IPS-20b (cell line): ENCODE data around the gene ZNF777.

Experiments
- H3K27ac ChIP-seq: one replicate; pipeline ENCODE4 v1.5.1; 2013; ENCODE audit warnings: low read length
- H3K27me3 ChIP-seq: 2 replicates; pipeline ENCODE4 v1.6.1; 2013; ENCODE audit warnings: mild to moderate bottlenecking, low read length, inconsistent platforms; ENCODE audit not compliant: insufficient read depth
- H3K36me3 ChIP-seq: 2 replicates; pipeline ENCODE4 v1.6.1; 2013; ENCODE audit warnings: low read depth, mild to moderate bottlenecking, inconsistent platforms, low read length, moderate library complexity; ENCODE audit not compliant: insufficient read depth
- H3K4me1 ChIP-seq: 2 replicates; pipeline ENCODE4 v1.6.1; 2013; ENCODE audit warnings: mild to moderate bottlenecking, control low read depth, inconsistent platforms, low read length, moderate library complexity; ENCODE audit not compliant: insufficient read depth
- H3K4me3 ChIP-seq: 2 replicates; pipeline ENCODE4 v1.5.1; 2013; ENCODE audit warnings: mild to moderate bottlenecking, low read length, inconsistent platforms
- H3K9ac ChIP-seq: 2 replicates; pipeline ENCODE4 v1.6.1; 2013; ENCODE audit warnings: low read depth, mild to moderate bottlenecking, inconsistent platforms, low read length, moderate library complexity
- H3K9me3 ChIP-seq: 2 replicates; pipeline ENCODE4 v1.6.1; 2013; ENCODE audit warnings: mild to moderate bottlenecking, low read depth, low read length, inconsistent platforms; ENCODE audit not compliant: insufficient read depth

Gene ZNF777

DNA sequence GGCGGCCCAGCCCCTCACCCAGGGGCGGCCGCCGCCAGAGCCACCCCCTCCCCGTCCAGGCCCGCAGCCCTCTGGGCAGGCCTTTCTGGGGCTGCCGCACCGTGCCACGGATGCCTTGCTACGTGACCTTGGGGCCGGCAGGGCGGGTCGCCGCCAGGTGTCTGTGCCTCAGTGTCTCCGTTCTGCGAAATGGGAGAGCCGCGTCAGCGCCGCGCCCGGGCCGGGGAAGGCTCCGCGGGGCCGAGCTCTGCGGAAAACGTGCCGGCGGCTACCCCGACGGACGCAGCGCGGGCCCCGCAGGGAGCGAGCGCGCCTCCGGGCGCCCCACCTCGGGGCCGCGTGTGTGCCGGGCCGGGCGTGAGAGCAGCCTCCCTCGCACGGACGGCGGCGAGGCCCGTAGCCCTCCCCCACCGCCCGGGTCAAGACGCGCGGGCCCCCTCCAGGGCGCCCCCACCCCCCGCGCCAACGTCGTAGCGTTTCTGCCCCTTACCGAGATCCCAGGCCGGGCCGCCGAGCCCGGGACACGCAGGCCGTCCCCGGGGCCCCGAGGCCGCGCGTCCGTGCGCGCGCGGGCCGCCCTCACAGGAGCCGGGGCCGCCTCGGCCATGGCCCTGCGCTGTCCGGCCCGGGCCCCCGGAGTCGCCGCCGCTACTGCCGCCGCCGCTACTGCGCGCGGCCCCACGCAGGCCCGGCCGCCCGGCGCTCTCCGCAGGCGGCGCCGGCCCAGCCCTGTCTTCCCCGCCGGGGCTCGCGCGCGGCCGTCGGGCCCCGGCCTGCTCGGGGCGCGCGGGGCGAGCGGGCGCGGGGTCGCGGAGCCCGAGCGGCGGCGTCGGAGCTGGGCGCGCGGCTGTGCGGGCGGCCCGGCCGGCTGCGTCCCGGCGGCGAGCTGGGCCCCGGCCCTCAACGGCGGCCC is 1.1 kb downstream of the ZNF777 start:
- Histone ChIP-seq H3K9ac (no peak overlapping the region), H3K27me3 (peaks cover 50% of the 10 kb centered on the region), H3K4me3 (peak overlapping the region; percentile 78; the same call in 1 of the 2 replicates), H3K36me3 (peaks cover 8% of the 10 kb centered on the region; the same call in 1 of the 2 replicates), H3K9me3 (no peaks in the 10 kb centered on the region), H3K4me1 (no peaks in the 10 kb centered on the region; the same call in 1 of the 2 replicates), H3K27ac (no peak overlapping the region)

- Histone ChIP-seq H3K9me3 (no peaks in the 10 kb centered on the region), H3K36me3 (peaks cover 14% of the 10 kb centered on the region; the same call in 1 of the 2 replicates), H3K4me1 (no peaks in the 10 kb centered on the region; the same call in 1 of the 2 replicates), H3K27ac (no peak overlapping the region), H3K4me3 (peak overlapping the region; percentile 53), H3K27me3 (peaks cover 45% of the 10 kb centered on the region), H3K9ac (no peak overlapping the region)
Measured at GRCh38 chr7:149459201-149459539, 1.7 kb downstream of the ZNF777 start.

GRCh38 chr7:149458235-149458634 is 2.6 kb downstream of the ZNF777 start:
- Histone ChIP-seq H3K9ac (no peak overlapping the region), H3K4me1 (no peaks in the 10 kb centered on the region; the same call in 1 of the 2 replicates), H3K36me3 (peaks cover 23% of the 10 kb centered on the region; the same call in 1 of the 2 replicates), H3K27ac (no peak overlapping the region), H3K9me3 (no peaks in the 10 kb centered on the region), H3K4me3 (no peak overlapping the region), H3K27me3 (peaks cover 43% of the 10 kb centered on the region)

DNA sequence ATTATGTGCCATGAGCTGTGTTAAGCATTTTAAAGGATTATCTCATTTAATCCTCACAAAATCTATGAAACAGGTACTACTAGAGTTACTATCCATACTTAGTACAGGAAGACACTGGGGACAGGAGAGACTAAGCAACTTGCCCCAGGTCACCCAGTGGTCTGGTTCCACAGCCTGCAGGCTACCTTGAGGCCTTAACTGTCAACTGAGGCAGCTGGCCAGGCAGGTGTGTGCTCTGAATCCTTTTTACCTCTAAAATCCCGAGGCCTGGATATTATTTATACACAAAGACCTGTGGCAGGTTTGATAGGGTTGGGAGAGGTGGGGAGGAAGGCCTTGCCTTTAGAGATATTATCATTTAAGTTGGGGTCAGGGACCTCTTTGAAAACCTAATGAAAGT is 3.1 kb downstream of the ZNF777 start:
- H3K9ac ChIP-seq: no peak overlapping the region
- H3K4me3 ChIP-seq: no peak overlapping the region
- no peaks in the 10 kb centered on the region for H3K9me3 ChIP-seq
- peaks cover 43% of the 10 kb centered on the region for H3K27me3 ChIP-seq
- H3K4me1 ChIP-seq: no peaks in the 10 kb centered on the region; the same call in 1 of the 2 replicates
- no peak overlapping the region for H3K27ac ChIP-seq
- peaks cover 27% of the 10 kb centered on the region for H3K36me3 ChIP-seq

- no peak overlapping the region for H3K27ac ChIP-seq
- H3K9ac ChIP-seq: no peak overlapping the region
- peaks cover 29% of the 10 kb centered on the region for H3K36me3 ChIP-seq
- no peaks in the 10 kb centered on the region for H3K9me3 ChIP-seq
- H3K4me1 ChIP-seq: no peaks in the 10 kb centered on the region; the same call in 1 of the 2 replicates
- peaks cover 35% of the 10 kb centered on the region for H3K27me3 ChIP-seq
- no peak overlapping the region for H3K4me3 ChIP-seq
Measured at GRCh38 chr7:149456506-149457421, 4.1 kb downstream of the ZNF777 start.

- Histone ChIP-seq H3K4me1 (no peaks in the 10 kb centered on the region; the same call in 1 of the 2 replicates), H3K36me3 (peaks cover 38% of the 10 kb centered on the region), H3K4me3 (no peak overlapping the region), H3K27me3 (peaks cover 22% of the 10 kb centered on the region), H3K9ac (no peak overlapping the region), H3K27ac (no peak overlapping the region), H3K9me3 (no peaks in the 10 kb centered on the region)
Measured at GRCh38 chr7:149455175-149455950, 5.5 kb downstream of the ZNF777 start.

GRCh38 chr7:149454750-149455149 is 6.1 kb downstream of the ZNF777 start:
- Histone ChIP-seq H3K9me3 (no peaks in the 10 kb centered on the region), H3K4me3 (no peak overlapping the region), H3K27ac (no peak overlapping the region), H3K27me3 (peaks cover 22% of the 10 kb centered on the region), H3K36me3 (peaks cover 44% of the 10 kb centered on the region), H3K4me1 (no peaks in the 10 kb centered on the region; the same call in 1 of the 2 replicates), H3K9ac (no peak overlapping the region)

- H3K9me3 ChIP-seq: no peaks in the 10 kb centered on the region
- H3K4me1 ChIP-seq: no peaks in the 10 kb centered on the region; the same call in 1 of the 2 replicates
- H3K27me3 ChIP-seq: peaks cover 15% of the 10 kb centered on the region
- H3K9ac ChIP-seq: no peak overlapping the region
- H3K36me3 ChIP-seq: peaks cover 51% of the 10 kb centered on the region
- no peak overlapping the region for H3K4me3 ChIP-seq
- H3K27ac ChIP-seq: no peak overlapping the region
Measured at GRCh38 chr7:149454006-149454405, 6.9 kb downstream of the ZNF777 start.

- H3K27ac ChIP-seq: no peak overlapping the region
- H3K36me3 ChIP-seq: peaks cover 64% of the 10 kb centered on the region
- no peaks in the 10 kb centered on the region for H3K27me3 ChIP-seq
- no peak overlapping the region for H3K9ac ChIP-seq
- no peak overlapping the region for H3K4me3 ChIP-seq
- no peaks in the 10 kb centered on the region for H3K4me1 ChIP-seq
- no peaks in the 10 kb centered on the region for H3K9me3 ChIP-seq
Measured at GRCh38 chr7:149450821-149451220, 10.0 kb downstream of the ZNF777 start.

GRCh38 chr7:149449897-149450296 is 11.0 kb downstream of the ZNF777 start:
- Histone ChIP-seq H3K27me3 (no peaks in the 10 kb centered on the region), H3K4me3 (no peak overlapping the region), H3K36me3 (peaks cover 64% of the 10 kb centered on the region), H3K9me3 (no peaks in the 10 kb centered on the region), H3K9ac (no peak overlapping the region), H3K27ac (no peak overlapping the region), H3K4me1 (no peaks in the 10 kb centered on the region)

GRCh38 chr7:149448961-149449360 is 11.9 kb downstream of the ZNF777 start:
- H3K27ac ChIP-seq: no peak overlapping the region
- H3K4me3 ChIP-seq: no peak overlapping the region
- peaks cover 59% of the 10 kb centered on the region for H3K36me3 ChIP-seq
- no peaks in the 10 kb centered on the region for H3K4me1 ChIP-seq
- no peaks in the 10 kb centered on the region for H3K27me3 ChIP-seq
- H3K9ac ChIP-seq: no peak overlapping the region
- H3K9me3 ChIP-seq: no peaks in the 10 kb centered on the region
